H9 (cell line): ENCODE data around the gene HAT1. TPM values are rescaled to one million over a fixed set of nuclear protein-coding genes. Genes with fewer than 3 reads are reported as not detected.

Experiments
- DNase-seq: peaks from one replicate; pipeline ENCODE4 v3.0.0-alpha.2; 2017
- H2AFZ ChIP-seq: one replicate; pipeline ENCODE4 v1.6.1; 2013; ENCODE audit warnings: mild to moderate bottlenecking, low read length, control low read depth, moderate library complexity
- H2AK5ac ChIP-seq: 2 replicates; pipeline ENCODE4 v1.6.1; 2013; ENCODE audit warnings: low read length, control low read depth, mixed read lengths; ENCODE audit not compliant: insufficient read length
- H2BK120ac ChIP-seq: one replicate; pipeline ENCODE4 v1.6.1; 2013; ENCODE audit warnings: low read depth, mild to moderate bottlenecking, low read length, control low read depth, inconsistent platforms; ENCODE audit not compliant: poor library complexity, severe bottlenecking
- H2BK12ac ChIP-seq: 2 replicates; pipeline ENCODE4 v1.6.1; 2013; ENCODE audit warnings: low read length, control low read depth, mixed read lengths, low read depth; ENCODE audit not compliant: insufficient read length
- H2BK15ac ChIP-seq: 2 replicates; pipeline ENCODE4 v1.6.1; 2013; ENCODE audit warnings: low read depth, low read length, control low read depth
- H2BK20ac ChIP-seq: one replicate; pipeline ENCODE4 v1.6.1; 2013; ENCODE audit warnings: low read depth, mild to moderate bottlenecking, low read length, control low read depth, inconsistent platforms; ENCODE audit not compliant: poor library complexity, severe bottlenecking
- H2BK5ac ChIP-seq: 2 replicates; pipeline ENCODE4 v1.6.1; 2013; ENCODE audit warnings: low read length, control low read depth, mixed read lengths; ENCODE audit not compliant: insufficient read length
- H3K14ac ChIP-seq: 2 replicates; pipeline ENCODE4 v1.6.1; 2013; ENCODE audit warnings: low read length, control low read depth; ENCODE audit not compliant: insufficient read depth
- H3K18ac ChIP-seq: 2 replicates; pipeline ENCODE4 v1.6.1; 2013; ENCODE audit warnings: low read depth, mild to moderate bottlenecking, mixed read lengths, low read length, control low read depth; ENCODE audit not compliant: insufficient read length
- H3K23ac ChIP-seq: 2 replicates; pipeline ENCODE4 v1.6.1; 2013; ENCODE audit warnings: low read length, control low read depth, mixed read lengths, low read depth; ENCODE audit not compliant: insufficient read length
- H3K23me2 ChIP-seq: 2 replicates; pipeline ENCODE4 v1.6.1; 2013; ENCODE audit warnings: low read depth, mild to moderate bottlenecking, mixed read lengths, low read length, control low read depth; ENCODE audit not compliant: insufficient read length, poor library complexity, severe bottlenecking
- H3K27ac ChIP-seq: 2 replicates; pipeline ENCODE4 v1.5.1; 2013; ENCODE audit warnings: low read length, control low read depth, mixed read lengths, low read depth; ENCODE audit not compliant: insufficient read length
- H3K27me3 ChIP-seq: 2 replicates; pipeline ENCODE4 v1.6.1; 2013; ENCODE audit warnings: low read length, control low read depth, inconsistent platforms; ENCODE audit not compliant: insufficient read depth
- H3K4ac ChIP-seq: 2 replicates; pipeline ENCODE4 v1.6.1; 2013; ENCODE audit warnings: low read depth, mild to moderate bottlenecking, control low read depth, inconsistent platforms, low read length, moderate library complexity
- H3K4me1 ChIP-seq: 2 replicates; pipeline ENCODE4 v1.6.1; 2013; ENCODE audit warnings: low read length, control low read depth, inconsistent platforms; ENCODE audit not compliant: insufficient read depth
- H3K4me2 ChIP-seq: 2 replicates; pipeline ENCODE4 v1.6.1; 2013; ENCODE audit warnings: low read length, control low read depth, mixed read lengths; ENCODE audit not compliant: insufficient read length, insufficient read depth
- H3K56ac ChIP-seq: 2 replicates; pipeline ENCODE4 v1.6.1; 2013; ENCODE audit warnings: low read depth, mild to moderate bottlenecking, mixed read lengths, low read length, control low read depth; ENCODE audit not compliant: insufficient read length
- H3K79me1 ChIP-seq: 2 replicates; pipeline ENCODE4 v1.6.1; 2013; ENCODE audit warnings: low read depth, mild to moderate bottlenecking, moderate library complexity, low read length, control low read depth, inconsistent platforms; ENCODE audit not compliant: insufficient read depth, poor library complexity, severe bottlenecking
- H3K79me2 ChIP-seq: 2 replicates; pipeline ENCODE4 v1.6.1; 2013; ENCODE audit warnings: low read length, control low read depth, inconsistent platforms; ENCODE audit not compliant: insufficient read depth
- H3K9ac ChIP-seq: 2 replicates; pipeline ENCODE4 v1.6.1; 2013; ENCODE audit warnings: low read length, control low read depth, mixed read lengths; ENCODE audit not compliant: insufficient read length; ENCODE audit errors: extremely low read depth
- H3K9me3 ChIP-seq: one replicate; pipeline ENCODE4 v1.6.1; 2013; ENCODE audit warnings: low read depth, low read length, inconsistent platforms; ENCODE audit not compliant: control insufficient read depth
- H3T11ph ChIP-seq: one replicate; pipeline ENCODE4 v1.6.1; 2013; ENCODE audit warnings: mild to moderate bottlenecking, low read length, control low read depth, inconsistent platforms
- H4K20me1 ChIP-seq: one replicate; pipeline ENCODE4 v1.6.1; 2013; ENCODE audit not compliant: control insufficient read depth, insufficient read length, insufficient read depth
- H4K5ac ChIP-seq: 2 replicates; pipeline ENCODE4 v1.6.1; 2013; ENCODE audit warnings: low read depth, mild to moderate bottlenecking, mixed read lengths, low read length, control low read depth; ENCODE audit not compliant: insufficient read length
- H4K8ac ChIP-seq: replicated peaks from 2 replicates; pipeline ENCODE4 v1.6.1; 2013; ENCODE audit warnings: low read length, control low read depth, mixed read lengths, low read depth; ENCODE audit not compliant: insufficient read length
- H4K91ac ChIP-seq: 2 replicates; pipeline ENCODE4 v1.6.1; 2013; ENCODE audit warnings: low read depth, mild to moderate bottlenecking, moderate library complexity, mixed read lengths, low read length, control low read depth; ENCODE audit not compliant: insufficient read length
- H3K27ac Mint-ChIP-seq, 3 experiments: 2 replicates in 2 of 3; 3 replicates in 1 of 3; pipeline ENCODE4 v1.8.0; 2020 to 2021; ENCODE audit warnings: mixed read lengths in 3 of 3, mild to moderate bottlenecking in 1 of 3, moderate library complexity in 1 of 3
- H3K27me3 Mint-ChIP-seq: 2 replicates; pipeline ENCODE4 v1.8.0; 2021; ENCODE audit warnings: low read depth, mild to moderate bottlenecking, moderate library complexity, mixed read lengths
- H3K36me3 Mint-ChIP-seq, 3 experiments: 2 replicates in 2 of 3; 3 replicates in 1 of 3; pipeline ENCODE4 v1.8.0; 2020 to 2021; ENCODE audit warnings: low read depth in 3 of 3, mixed read lengths in 3 of 3; ENCODE audit not compliant: insufficient read depth in 1 of 3
- H3K4me1 Mint-ChIP-seq, 2 experiments: 2 replicates each; pipeline ENCODE4 v1.8.0; 2020; ENCODE audit warnings: mixed read lengths in 2 of 2
- H3K4me3 Mint-ChIP-seq, 2 experiments: 2 replicates in 1 of 2; 3 replicates in 1 of 2; pipeline ENCODE4 v1.8.0; 2020 to 2021; ENCODE audit warnings: mild to moderate bottlenecking in 2 of 2, mixed read lengths in 2 of 2, moderate library complexity in 1 of 2
- H3K9me3 Mint-ChIP-seq, 2 experiments: 2 replicates in 1 of 2; 3 replicates in 1 of 2; pipeline ENCODE4 v1.8.0; 2020; ENCODE audit warnings: mild to moderate bottlenecking in 2 of 2, mixed read lengths in 2 of 2, moderate library complexity in 1 of 2
- CTCF ChIP-seq: fragments of 200-600 bp; sonication (generic); conservative IDR thresholded peaks from 3 replicates; pipeline ENCODE4 v1.8.0; 2021; ENCODE audit warnings: antibody characterized with exemption, mild to moderate bottlenecking
- total RNA-seq: library from RNA; stranded (reverse); gene quantifications from 2 replicates; pipeline ENCODE4 v1.2.1, GENCODE V29; 2021

Gene HAT1
- total RNA-seq, 1 experiment from 2014 or later: 73.0 TPM

DNA sequence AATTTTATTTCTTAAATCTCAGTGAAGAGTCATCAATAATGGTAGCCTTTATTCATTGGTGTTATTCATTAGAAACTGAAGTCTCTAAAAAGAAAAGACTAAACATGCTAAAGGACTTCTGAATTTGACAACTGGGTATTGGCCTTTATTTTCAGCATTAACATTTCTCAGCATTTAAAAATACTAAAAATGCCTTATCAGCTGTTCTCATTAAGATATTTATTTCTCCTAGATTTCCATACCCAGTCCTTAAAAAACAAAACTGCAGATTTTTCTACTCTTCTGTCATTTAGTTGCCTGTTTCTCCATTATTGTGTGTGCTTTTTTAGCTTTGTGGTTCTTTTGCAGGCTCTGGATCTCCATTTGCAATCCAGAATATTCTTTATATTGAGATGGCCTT lies 46.2 kb downstream of the HAT1 start:
- Histone ChIP-seq H2BK5ac (no peak overlapping the region), H4K5ac (no peak overlapping the region), H2BK20ac (no peak overlapping the region), H3K56ac (no peak overlapping the region), H4K20me1 (no peaks in the 10 kb centered on the region), H2AFZ (no peak overlapping the region), H4K91ac (no peak overlapping the region), H3K79me1 (no peaks in the 10 kb centered on the region), H3K4me1 (no peaks in the 10 kb centered on the region), H3K27me3 (no peaks in the 10 kb centered on the region), H3K9me3 (no peaks in the 10 kb centered on the region), H3K27ac (no peak overlapping the region), H3K14ac (no peak overlapping the region), H3K18ac (no peak overlapping the region), H3K4me2 (no peak overlapping the region), H2BK120ac (no peak overlapping the region), H4K8ac (no peak overlapping the region), H3K4ac (no peak overlapping the region), H3K9ac (no peak overlapping the region), H2BK12ac (no peak overlapping the region), H2BK15ac (no peak overlapping the region), H3K23me2 (no peaks in the 10 kb centered on the region), H3K23ac (no peak overlapping the region), H3K79me2 (no peaks in the 10 kb centered on the region), H3T11ph (no peak overlapping the region), H2AK5ac (no peak overlapping the region)
- Mint-ChIP-seq H3K4me1 (no peaks in the 10 kb centered on the region), H3K36me3 (peaks cover 6 to 37% (median 18%) of the 10 kb centered on the region in 3 experiments; a peak in 5 of 7 replicates), H3K9me3 (no peaks in the 10 kb centered on the region), H3K4me3 (no peak overlapping the region), H3K27ac (no peak overlapping the region), H3K27me3 (no peaks in the 10 kb centered on the region)
- no peak for DNase-seq
- TF ChIP-seq CTCF: no peak
